CD8-positive, alpha-beta memory T cell (primary cell): ENCODE data around the gene TULP1. TPM values are rescaled to one million over a fixed set of nuclear protein-coding genes. Genes with fewer than 3 reads are reported as not detected.

ENCODE experiments used
- CTCF ChIA-PET: fragments of 350-600 bp; sonication (Branson Sonifier 250); formaldehyde crosslinking; loops from one replicate; lab custom pipeline; 2021; ENCODE audit warnings: antibody characterized with exemption; lab: Charles Lee
- POLR2A ChIA-PET: fragments of 350-600 bp; sonication (Branson Sonifier 250); formaldehyde crosslinking; loops from one replicate; lab custom pipeline; 2021; ENCODE audit warnings: antibody characterized with exemption; lab: Charles Lee
- DNase-seq, 5 donors: peaks; one replicate each; pipeline versions ENCODE4 v3.0.0 to v3.0.0-alpha.2; 2020 to 2022; ENCODE audit warnings: mixed read lengths in 1 of 5
- H3K27ac ChIP-seq: one replicate; pipeline ENCODE4 v1.7.0; 2013; ENCODE audit warnings: low read depth, mild to moderate bottlenecking, low read length, moderate library complexity
- H3K27me3 ChIP-seq: 2 replicates; pipeline ENCODE4 v1.7.0; 2013; ENCODE audit warnings: low read length, mild to moderate bottlenecking; ENCODE audit not compliant: insufficient read depth, poor library complexity, severe bottlenecking
- H3K36me3 ChIP-seq: 2 replicates; pipeline ENCODE4 v1.7.0; 2013; ENCODE audit warnings: mild to moderate bottlenecking, low read length, moderate library complexity; ENCODE audit not compliant: insufficient read depth
- H3K4me1 ChIP-seq: 2 replicates; pipeline ENCODE4 v1.7.0; 2013; ENCODE audit warnings: mild to moderate bottlenecking, low read length, moderate library complexity; ENCODE audit not compliant: insufficient read depth
- H3K4me3 ChIP-seq: 2 replicates; pipeline ENCODE4 v1.7.0; 2013; ENCODE audit warnings: mild to moderate bottlenecking, low read length
- H3K9me3 ChIP-seq: 2 replicates; pipeline ENCODE4 v1.7.0; 2013; ENCODE audit warnings: mild to moderate bottlenecking, low read length
- H3K27ac Mint-ChIP-seq, 8 donors: one replicate each; pipeline ENCODE4 v1.8.0; 2020 to 2021; ENCODE audit warnings: mixed read lengths in 8 of 8, mild to moderate bottlenecking in 6 of 8, inconsistent platforms in 3 of 8, moderate library complexity in 3 of 8
- H3K27me3 Mint-ChIP-seq, 2 donors: one replicate each; pipeline ENCODE4 v1.8.0; 2020 to 2021; ENCODE audit warnings: mixed read lengths in 2 of 2, mild to moderate bottlenecking in 1 of 2, moderate library complexity in 1 of 2
- H3K36me3 Mint-ChIP-seq, 3 donors: one replicate each; pipeline ENCODE4 v1.8.0; 2020 to 2021; ENCODE audit warnings: mixed read lengths in 3 of 3, inconsistent platforms in 1 of 3, mild to moderate bottlenecking in 1 of 3
- H3K4me1 Mint-ChIP-seq, 3 donors: one replicate each; pipeline ENCODE4 v1.8.0; 2020 to 2021; ENCODE audit warnings: mixed read lengths in 3 of 3, inconsistent platforms in 1 of 3, mild to moderate bottlenecking in 1 of 3
- H3K4me3 Mint-ChIP-seq, 7 donors: one replicate each; pipeline ENCODE4 v1.8.0; 2020 to 2021; ENCODE audit warnings: mixed read lengths in 7 of 7, mild to moderate bottlenecking in 6 of 7, moderate library complexity in 4 of 7, inconsistent platforms in 2 of 7
- H3K9me3 Mint-ChIP-seq, 5 donors: one replicate each; pipeline ENCODE4 v1.8.0; 2020 to 2022; ENCODE audit warnings: mixed read lengths in 5 of 5, mild to moderate bottlenecking in 3 of 5, moderate library complexity in 2 of 5, inconsistent platforms in 1 of 5
- polyA plus RNA-seq: library from polyadenylated mRNA; unstranded; fragments of 300-500 nt; fragmentation: Illumina TruSeq; gene quantifications from one replicate; pipeline ENCODE4 v1.2.3, GENCODE V29; 2021
- total RNA-seq, 2 experiments: library from RNA; stranded (reverse); gene quantifications; one replicate each; pipeline ENCODE4 v1.2.3, GENCODE V29; 2021

TULP1 gene
- total and polyA plus RNA-seq, 3 experiments from 2014 or later: not detected

- H3K4me1 ChIP-seq: peaks cover 10% of the 10 kb centered on the region
- CTCF ChIA-PET: no interaction called here
- H3K4me3 Mint-ChIP-seq: peak overlapping the region in 1 of 7 donors; percentile 46
- H3K27ac ChIP-seq: no peak overlapping the region
- no peak overlapping the region for H3K4me3 ChIP-seq
- H3K27ac Mint-ChIP-seq: peak overlapping the region in 1 of 8 donors; percentile 6
- H3K27me3 ChIP-seq: peaks cover 8% of the 10 kb centered on the region
- no peaks in the 10 kb centered on the region for H3K9me3 ChIP-seq
- POLR2A ChIA-PET: no interaction called here
- H3K36me3 Mint-ChIP-seq: peaks cover 0 to 1% (median 0%) of the 10 kb centered on the region in 3 donors
- H3K36me3 ChIP-seq: no peaks in the 10 kb centered on the region
- H3K9me3 Mint-ChIP-seq: no peaks in the 10 kb centered on the region
- H3K27me3 Mint-ChIP-seq: peaks cover 9 to 32% of the 10 kb centered on the region in 2 donors
- peaks cover 8 to 16% (median 10%) of the 10 kb centered on the region in 3 donors for H3K4me1 Mint-ChIP-seq
- no peak for DNase-seq
These were observed 11.9 kb downstream of the TULP1 start for GRCh38 chr6:35500782-35501181.

- ChIA-PET CTCF (interaction anchor here (2.3 kb wide), 1 partner anchor 31 kb away, joined by 6 read pairs; the partner anchor contains the start of gene RPL10A), POLR2A (no interaction called here)
- H3K4me1 ChIP-seq: peaks cover 10% of the 10 kb centered on the region
- DNase-seq: no peak
- no peaks in the 10 kb centered on the region for H3K9me3 ChIP-seq
- peaks cover 10 to 27% (median 10%) of the 10 kb centered on the region in 3 donors for H3K4me1 Mint-ChIP-seq
- peaks cover 8% of the 10 kb centered on the region for H3K27me3 ChIP-seq
- no peaks in the 10 kb centered on the region for H3K36me3 ChIP-seq
- no peak overlapping the region for H3K4me3 ChIP-seq
- H3K27ac ChIP-seq: no peak overlapping the region
- no peaks in the 10 kb centered on the region for H3K9me3 Mint-ChIP-seq
- peaks cover 0 to 1% (median 0%) of the 10 kb centered on the region in 3 donors for H3K36me3 Mint-ChIP-seq
- H3K27me3 Mint-ChIP-seq: peaks cover 9 to 28% of the 10 kb centered on the region in 2 donors
- H3K4me3 Mint-ChIP-seq: peak overlapping the region in 2 of 7 donors; percentile 80 to 86
- H3K27ac Mint-ChIP-seq: peak overlapping the region in 2 of 8 donors; percentile 30 to 47
These were observed 13.3 kb downstream of the TULP1 start for GRCh38 chr6:35499372-35499771.

DNA sequence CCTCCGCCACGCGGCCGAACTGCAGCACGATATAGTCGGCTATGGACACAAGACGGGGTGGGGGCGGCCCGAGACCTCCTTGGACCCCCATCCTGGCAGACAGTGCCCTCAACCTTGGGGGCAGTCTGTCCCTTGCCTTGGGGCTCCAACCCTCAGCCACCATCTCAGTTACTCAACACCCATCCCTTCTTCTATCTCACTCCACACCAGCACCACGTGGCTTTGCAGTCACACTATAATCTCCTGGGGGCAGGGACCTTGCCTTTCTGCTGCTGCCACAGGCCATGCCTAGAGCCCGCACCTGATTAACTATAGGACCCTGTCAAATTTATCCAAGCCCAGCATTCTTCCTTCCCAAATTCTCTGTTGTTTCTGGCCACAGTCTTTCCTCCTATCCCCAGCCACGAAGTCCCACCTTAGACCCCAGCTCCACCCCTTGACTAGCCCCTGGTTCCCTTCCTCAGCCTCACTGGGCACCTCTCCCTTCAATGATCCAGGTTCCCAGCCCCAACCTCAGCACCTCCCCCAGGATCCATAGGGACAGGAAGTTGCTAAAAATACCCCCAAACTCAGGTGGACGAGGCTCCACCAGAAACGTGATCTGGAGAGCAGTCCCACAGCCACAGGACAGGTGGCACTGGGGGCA, 14.2 kb downstream of the TULP1 start:
- Mint-ChIP-seq H3K36me3 (peaks cover 0 to 1% (median 0%) of the 10 kb centered on the region in 3 donors), H3K4me1 (peaks cover 14 to 33% (median 16%) of the 10 kb centered on the region in 3 donors), H3K27me3 (peaks cover 6 to 28% of the 10 kb centered on the region in 2 donors), H3K4me3 (peak overlapping the region; percentile 79 to 91 (median 83)), H3K9me3 (no peaks in the 10 kb centered on the region), H3K27ac (peak overlapping the region in 5 of 8 donors; percentile 11 to 86 (median 63))
- ChIA-PET POLR2A (interaction anchor here (1.1 kb wide), 1 partner anchor 233 kb away, joined by 3 read pairs; no protein-coding TSS in a partner anchor), CTCF (interaction anchor here (2.3 to 2.9 kb wide), 2 partner anchors 25 to 30 kb away, joined by 6 to 12 read pairs; partner anchors contain the start of gene RPL10A)
- no peaks in the 10 kb centered on the region for H3K9me3 ChIP-seq
- H3K4me1 ChIP-seq: peaks cover 10% of the 10 kb centered on the region
- H3K4me3 ChIP-seq: peak overlapping the region; percentile 50
- no peaks in the 10 kb centered on the region for H3K36me3 ChIP-seq
- peak overlapping the region; percentile 57 for H3K27ac ChIP-seq
- peak in 1 of 5 donors; percentile 26 for DNase-seq
- H3K27me3 ChIP-seq: peaks cover 8% of the 10 kb centered on the region

GRCh38 chr6:35497571-35498421, 14.9 kb downstream of the TULP1 start:
- H3K27me3 Mint-ChIP-seq: peaks cover 6 to 27% of the 10 kb centered on the region in 2 donors
- H3K9me3 Mint-ChIP-seq: no peaks in the 10 kb centered on the region
- Histone ChIP-seq H3K9me3 (no peaks in the 10 kb centered on the region), H3K27me3 (peaks cover 8% of the 10 kb centered on the region), H3K36me3 (no peaks in the 10 kb centered on the region), H3K4me1 (peaks cover 10% of the 10 kb centered on the region), H3K4me3 (peak overlapping the region; percentile 50), H3K27ac (peak overlapping the region; percentile 57)
- ChIA-PET CTCF (interaction anchor here (2.3 to 2.9 kb wide), 2 partner anchors 26 to 30 kb away, joined by 6 to 12 read pairs; partner anchors contain the start of gene RPL10A), POLR2A (interaction anchor here (0.6 to 1.1 kb wide), 4 partner anchors 27 to 959 kb away, joined by 3 read pairs; no protein-coding TSS in a partner anchor)
- peaks cover 18 to 40% (median 24%) of the 10 kb centered on the region in 3 donors for H3K4me1 Mint-ChIP-seq
- peak overlapping the region; percentile 79 to 91 (median 83) for H3K4me3 Mint-ChIP-seq
- peak overlapping the region in 3 of 8 donors; percentile 63 to 86 (median 74) for H3K27ac Mint-ChIP-seq
- H3K36me3 Mint-ChIP-seq: peaks cover 0 to 1% (median 0%) of the 10 kb centered on the region in 3 donors
- DNase-seq: peak; percentile 19 to 64 (median 24)

DNA sequence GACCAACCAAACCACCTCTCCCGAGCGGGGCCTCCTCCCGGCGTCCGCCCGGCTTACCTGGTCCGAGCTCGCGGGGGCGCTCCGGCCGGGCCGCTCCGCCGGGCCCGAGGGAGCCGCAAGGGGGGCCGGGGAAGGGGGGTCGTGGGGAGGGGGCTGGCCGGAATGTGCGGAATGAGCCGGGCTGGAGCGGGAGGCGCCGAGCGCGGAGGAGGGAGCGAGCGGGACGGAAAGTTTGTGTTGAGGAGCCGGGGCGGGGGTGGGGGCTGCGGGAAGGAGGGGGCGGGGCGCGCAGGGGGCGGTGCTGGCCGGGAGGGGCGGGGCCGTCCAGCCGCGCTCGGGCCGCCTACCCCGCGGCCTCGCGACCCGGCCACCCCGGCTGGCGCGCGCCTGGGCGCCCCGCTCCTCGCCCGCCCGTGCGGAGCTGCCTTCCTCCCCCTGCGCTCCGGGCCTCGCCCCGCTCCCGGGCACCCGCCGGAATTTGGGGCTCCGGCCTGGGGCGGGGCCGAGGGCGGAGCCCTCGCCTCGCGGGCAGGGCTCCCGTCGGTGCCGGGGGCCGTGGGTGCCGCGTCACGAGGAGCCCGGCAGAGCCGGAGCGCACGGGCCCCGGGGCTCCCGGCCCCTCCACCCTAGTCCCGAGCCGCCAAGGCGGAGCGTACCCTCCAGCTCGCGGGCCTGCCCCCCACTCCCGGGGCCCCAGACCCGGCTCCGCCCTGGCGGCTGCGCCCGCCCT, 15.7 kb downstream of the TULP1 start, which contains the start of gene TEAD3:
TSS of gene TEAD3 (minus strand) at position 239 of the 730 bp plus-strand sequence.
- H3K9me3 ChIP-seq: no peaks in the 10 kb centered on the region
- Mint-ChIP-seq H3K27ac (peak within 1 kb of the TSS in 4 of 8 donors; percentile 33 to 74 (median 62)), H3K9me3 (no peaks in the 10 kb centered on the region), H3K27me3 (peaks cover 5 to 24% of the 10 kb centered on the region in 2 donors), H3K36me3 (peaks cover 0 to 1% (median 0%) of the 10 kb centered on the region in 3 donors), H3K4me1 (peaks cover 18 to 43% (median 24%) of the 10 kb centered on the region in 3 donors), H3K4me3 (peak within 1 kb of the TSS; percentile 80 to 91 (median 83))
- peak within 1 kb of the TSS; percentile 57 for H3K27ac ChIP-seq
- H3K36me3 ChIP-seq: no peaks in the 10 kb centered on the region
- CTCF ChIA-PET: interaction anchor here (1.6 to 2.9 kb wide), 3 partner anchors 26 to 196 kb away, joined by 3 to 12 read pairs (median 6); partner anchors contain the start of gene RPL10A
- H3K27me3 ChIP-seq: peaks cover 8% of the 10 kb centered on the region
- DNase-seq: peak; percentile 32 to 59 (median 51)
- H3K4me1 ChIP-seq: peaks cover 10% of the 10 kb centered on the region
- H3K4me3 ChIP-seq: peak within 1 kb of the TSS; percentile 50
- POLR2A ChIA-PET: interaction anchor here (0.6 to 1.1 kb wide), 4 partner anchors 148 to 960 kb away, joined by 3 read pairs; no protein-coding TSS in a partner anchor

GRCh38 chr6:35496036-35496840, 16.5 kb downstream of the TULP1 start:
- peaks cover 5 to 20% of the 10 kb centered on the region in 2 donors for H3K27me3 Mint-ChIP-seq
- DNase-seq: peak in 1 of 5 donors; percentile 47
- H3K4me3 ChIP-seq: no peak overlapping the region
- H3K4me1 ChIP-seq: peaks cover 10% of the 10 kb centered on the region
- H3K9me3 Mint-ChIP-seq: no peaks in the 10 kb centered on the region
- peak overlapping the region; percentile 73 to 90 (median 80) for H3K4me3 Mint-ChIP-seq
- H3K27me3 ChIP-seq: peaks cover 8% of the 10 kb centered on the region
- no peaks in the 10 kb centered on the region for H3K9me3 ChIP-seq
- peak overlapping the region in 3 of 8 donors; percentile 33 to 73 (median 51) for H3K27ac Mint-ChIP-seq
- H3K36me3 ChIP-seq: no peaks in the 10 kb centered on the region
- peaks cover 0 to 1% (median 0%) of the 10 kb centered on the region in 3 donors for H3K36me3 Mint-ChIP-seq
- CTCF ChIA-PET: interaction anchor here (0.8 to 2.9 kb wide), 3 partner anchors 27 to 195 kb away, joined by 3 to 12 read pairs (median 3); partner anchors contain the start of gene FANCE
- peak overlapping the region; percentile 24 for H3K27ac ChIP-seq
- peaks cover 18 to 43% (median 24%) of the 10 kb centered on the region in 3 donors for H3K4me1 Mint-ChIP-seq
- POLR2A ChIA-PET: interaction anchor here (0.7 to 1.0 kb wide), 2 partner anchors 30 to 147 kb away, joined by 3 read pairs; no protein-coding TSS in a partner anchor
